HepG2 (cell line): ENCODE data around the gene IFITM5. TPM values are rescaled to one million over a fixed set of nuclear protein-coding genes. Genes with fewer than 3 reads are reported as not detected.

Experiments used
- ATAC-seq: fragments of 200-7000 bp; cut with Tn5 transposase; 3 replicates; pipeline ENCODE4 v1.9.1; 2020; ENCODE audit warnings: mild to moderate bottlenecking, moderate library complexity
- BruUV-seq: library from RNA; stranded (reverse); fragments of 400-500 nt; replicated peaks from 2 replicates; lab custom pipeline; 2021; lab: Mats Ljungman, UMichigan
- CTCF ChIA-PET: fragments of 300-600 bp; formaldehyde crosslinking; extraction: SDS; loops from one replicate; lab custom pipeline; 2021; ENCODE audit warnings: low total read pairs, inconsistent platforms, low intra/inter-chr PET ratio; lab: Yijun Ruan, JAX
- POLR2A ChIA-PET: fragments of 350-600 bp; sonication (Branson Sonifier 250); formaldehyde crosslinking; loops from one replicate; lab custom pipeline; 2020; ENCODE audit warnings: antibody characterized with exemption, inconsistent platforms; lab: Yijun Ruan, JAX
- DNase-seq: peaks from one replicate; pipeline ENCODE4 v3.0.0-alpha.2; 2015; ENCODE audit warnings: low spot score
- FAIRE-seq: peaks from 3 replicates; lab custom pipeline; 2011; peaks lifted over from hg19 to GRCh38; lab: Jason Lieb, UNC
- H2AFZ ChIP-seq: one replicate; pipeline ENCODE4 v1.6.1; 2011; ENCODE audit warnings: low read length, inconsistent platforms
- H3K27ac ChIP-seq: fragments of 300-600 bp; 3 replicates; pipeline ENCODE4 v1.8.0; 2011; ENCODE audit warnings: mixed run types, mild to moderate bottlenecking, mixed read lengths, low read length, inconsistent platforms; ENCODE audit not compliant: insufficient read depth; ENCODE audit errors: extremely low read length
- H3K27me3 ChIP-seq, 2 experiments: fragments of 200-600 bp in 1 of 2; 2 replicates in 1 of 2; 3 replicates in 1 of 2; pipeline versions ENCODE4 v1.6.0 to v1.8.0; 2011; ENCODE audit warnings: low read length in 2 of 2, mild to moderate bottlenecking in 2 of 2, moderate library complexity in 2 of 2, inconsistent platforms in 1 of 2; ENCODE audit not compliant: insufficient read depth in 2 of 2, control insufficient read depth in 1 of 2
- H3K36me3 ChIP-seq, 2 experiments: fragments of 200-600 bp in 1 of 2; replicated peaks in 1 of 2; 2 replicates in 1 of 2; 3 replicates in 1 of 2; pipeline versions ENCODE4 v1.5.1 to v1.8.0; 2011; ENCODE audit warnings: low read length in 2 of 2, inconsistent platforms in 1 of 2; ENCODE audit not compliant: insufficient read depth in 2 of 2, control insufficient read depth in 1 of 2
- H3K4me1 ChIP-seq: 2 replicates; pipeline ENCODE4 v1.5.1; 2012; ENCODE audit warnings: low read length, inconsistent platforms; ENCODE audit not compliant: insufficient read depth
- H3K4me2 ChIP-seq: 2 replicates; pipeline ENCODE4 v1.6.0; 2011; ENCODE audit warnings: low read depth, low read length, inconsistent platforms
- H3K4me3 ChIP-seq, 3 experiments: fragments of 200-600 bp in 1 of 3; sonication (generic), shearing (Covaris generic) in 1 of 3; replicated peaks in 1 of 3; 2 replicates each; pipeline ENCODE4 v1.5.1; 2011 to 2016; ENCODE audit warnings: low read length in 3 of 3, inconsistent platforms in 2 of 3, low read depth in 2 of 3, mild to moderate bottlenecking in 2 of 3, control low read depth in 1 of 3, mixed read lengths in 1 of 3; ENCODE audit not compliant: insufficient read depth in 1 of 3
- H3K79me2 ChIP-seq: one replicate; pipeline ENCODE4 v1.6.1; 2011; ENCODE audit warnings: low read length, inconsistent platforms; ENCODE audit not compliant: insufficient read depth
- H3K9ac ChIP-seq: 2 replicates; pipeline ENCODE4 v1.6.0; 2011; ENCODE audit warnings: mild to moderate bottlenecking, low read depth, low read length, inconsistent platforms; ENCODE audit not compliant: insufficient read depth
- H3K9me3 ChIP-seq: 2 replicates; pipeline ENCODE4 v1.5.1; 2012; ENCODE audit warnings: mild to moderate bottlenecking, low read length
- H4K20me1 ChIP-seq: 2 replicates; pipeline ENCODE4 v1.6.0; 2011; ENCODE audit warnings: inconsistent platforms, mild to moderate bottlenecking, low read length, moderate library complexity; ENCODE audit not compliant: insufficient read depth
- ADNP ChIP-seq: sonication (generic); formaldehyde crosslinking; IDR thresholded peaks from 2 replicates; pipeline ENCODE4 v1.4.0; 2020; ENCODE audit warnings: missing genetic modification reagents
- KLF13 ChIP-seq: sonication (generic); formaldehyde crosslinking; IDR thresholded peaks from 2 replicates; pipeline ENCODE4 v1.4.0; 2020; ENCODE audit warnings: mild to moderate bottlenecking, missing genetic modification reagents
- LBX2 ChIP-seq: sonication (generic); formaldehyde crosslinking; IDR thresholded peaks from 2 replicates; pipeline ENCODE4 v1.5.0; 2020; ENCODE audit warnings: missing genetic modification reagents, mild to moderate bottlenecking, borderline replicate concordance
- MAFF ChIP-seq: IDR thresholded peaks from 2 replicates; pipeline ENCODE4 v1.6.1; 2011; ENCODE audit warnings: low read depth, low read length, improper control_type of control experiment
- MAFK ChIP-seq, 2 experiments: IDR thresholded peaks in 1 of 2; conservative IDR thresholded peaks in 1 of 2; 2 replicates each; pipeline ENCODE4 v1.6.1; 2011; ENCODE audit warnings: improper control_type of control experiment in 2 of 2, low read length in 2 of 2
- MATR3 ChIP-seq: sonication (generic); formaldehyde crosslinking; IDR thresholded peaks from 2 replicates; pipeline ENCODE4 v1.4.0; 2020; ENCODE audit warnings: missing genetic modification reagents
- NKX3-1 ChIP-seq: sonication (generic); formaldehyde crosslinking; IDR thresholded peaks from 2 replicates; pipeline ENCODE4 v1.5.0; 2020; ENCODE audit warnings: missing genetic modification reagents
- POGK ChIP-seq: sonication (generic); formaldehyde crosslinking; conservative IDR thresholded peaks from 2 replicates; pipeline ENCODE4 v1.8.0; 2022; ENCODE audit warnings: mild to moderate bottlenecking, moderate library complexity, missing genetic modification reagents
- PRDM4 ChIP-seq: sonication (generic); formaldehyde crosslinking; IDR thresholded peaks from 2 replicates; pipeline ENCODE4 v1.9.0; 2021; ENCODE audit warnings: missing genetic modification reagents, borderline replicate concordance
- SMARCC2 ChIP-seq: fragments of 450-650 bp; IDR thresholded peaks from 2 replicates; pipeline ENCODE4 v1.6.1; 2017; ENCODE audit warnings: antibody characterized with exemption, mild to moderate bottlenecking
- SNAPC2 ChIP-seq: sonication (generic); formaldehyde crosslinking; IDR thresholded peaks from 2 replicates; pipeline ENCODE4 v1.8.1; 2022; ENCODE audit warnings: mild to moderate bottlenecking, missing genetic modification reagents
- ZBTB14 ChIP-seq: sonication (generic); formaldehyde crosslinking; IDR thresholded peaks from 2 replicates; pipeline ENCODE4 v1.4.0; 2020; ENCODE audit warnings: missing genetic modification reagents
- ZNF275 ChIP-seq: sonication (generic); formaldehyde crosslinking; IDR thresholded peaks from 2 replicates; pipeline ENCODE4 v1.8.0; 2022; ENCODE audit warnings: missing genetic modification reagents, mild to moderate bottlenecking, inconsistent platforms, borderline replicate concordance
- ZNF33A ChIP-seq: sonication (generic); formaldehyde crosslinking; IDR thresholded peaks from 2 replicates; pipeline ENCODE4 v1.5.1; 2020; ENCODE audit warnings: missing genetic modification reagents, mild to moderate bottlenecking, moderate library complexity, borderline replicate concordance
- ZNF512B ChIP-seq: sonication (generic); formaldehyde crosslinking; IDR thresholded peaks from 2 replicates; pipeline ENCODE4 v1.5.1; 2020; ENCODE audit warnings: missing genetic modification reagents, mild to moderate bottlenecking, borderline replicate concordance
- WGBS: methylation state at CpG from one replicate; pipeline ENCODE4 v1.1.6; 2017; ENCODE audit warnings: low lambda C conversion rate; 5-methylcytosine and 5-hydroxymethylcytosine counted together
- in situ Hi-C: cut with HindIII; loops from 2 replicates; pipeline ENCODE4 v1.10.0; 2017; ENCODE audit warnings: low pct_unique_long_range_greater_than_20kb; ENCODE audit not compliant: extremely low pct_ligation_motif_present
- intact Hi-C: fragments of 100-400 bp; cut with micrococcal nuclease; formaldehyde crosslinking; loops from one replicate; pipeline ENCODE4 v1.10.0; 2022; ENCODE audit not compliant: unreplicated experiment
- polyA plus RNA-seq, 8 experiments: library from polyadenylated mRNA; depleted of rRNA in 3 of 8; stranded (reverse) in 7 of 8; unstranded in 1 of 8; fragments of >200 nt; fragmentation: Illumina TruSeq in 4 of 8; extraction: Trizol in 4 of 8; gene quantifications; 2 replicates each; pipeline versions ENCODE4 v1.2.1 to v1.2.3, GENCODE V29; 2011 to 2016; ENCODE audit warnings: low read depth in 4 of 8, missing spikeins in 1 of 8, mixed read lengths in 1 of 8; ENCODE audit not compliant: insufficient read depth in 1 of 8
- total RNA-seq, 5 experiments: library from RNA; depleted of rRNA; stranded (reverse); fragments of >200 nt; fragmentation: Illumina TruSeq; extraction: Trizol; gene quantifications; 2 replicates each; pipeline ENCODE4 v1.2.3, GENCODE V29; 2016; ENCODE audit warnings: low read depth in 1 of 5

Gene IFITM5
- total and polyA plus RNA-seq, 2 of the 13 experiments (the other 11 are each of a cell fraction or from before 2014, with no cell fraction given) = not detected

- DNase-seq = no peak
- TF ChIP-seq KLF13 (CRISPR knock-in tag) = no peak
- TF ChIP-seq ZBTB14 (CRISPR knock-in tag) = no peak
- TF ChIP-seq MATR3 (CRISPR knock-in tag) = no peak
- peak; percentile 77 for TF ChIP-seq MAFF
- TF ChIP-seq POGK = no peak
- TF ChIP-seq ZNF275 (CRISPR knock-in tag) = no peak
- TF ChIP-seq LBX2 (CRISPR knock-in tag) = no peak
- TF ChIP-seq PRDM4 = no peak
- no peak for TF ChIP-seq NKX3-1 (CRISPR knock-in tag)
- peak; percentile 83 to 84 for TF ChIP-seq MAFK (conservative IDR thresholded peaks at IDR 0.05 in 1 of 2, IDR thresholded peaks at IDR 0.05 in 1 of 2; ENCODE audit: low read length in 2 of 2)
- no peak for TF ChIP-seq SNAPC2 (CRISPR knock-in tag)
- TF ChIP-seq SMARCC2 = no peak
- no peak for TF ChIP-seq ZNF33A (CRISPR knock-in tag)
- no peak for TF ChIP-seq ZNF512B (CRISPR knock-in tag)
- TF ChIP-seq ADNP (CRISPR knock-in tag) = no peak
These were observed 43.0 kb upstream of the IFITM5 start for GRCh38 chr11:342328-342727.

More at GRCh38 chr11:342328-342727, 43.0 kb upstream of the IFITM5 start:
- H3K4me3 ChIP-seq = no peak overlapping the region
- no peak overlapping the region for H3K27ac ChIP-seq
- WGBS = 47% methylated on average over 3 of the region's 3 CpGs
- peaks cover 1 to 2% of the 10 kb centered on the region in 2 experiments; a peak in 2 of 5 replicates for H3K27me3 ChIP-seq
- BruUV-seq = no TSS peak
- H3K4me2 ChIP-seq = no peak overlapping the region
- no peak for ATAC-seq
- no peaks in the 10 kb centered on the region for H4K20me1 ChIP-seq
- in situ Hi-C loops (no loop called here), intact Hi-C loops (no loop called here)
- H2AFZ ChIP-seq = no peak overlapping the region
- H3K36me3 ChIP-seq = no peaks in the 10 kb centered on the region
- no peak overlapping the region for H3K9ac ChIP-seq
- no peaks in the 10 kb centered on the region for H3K9me3 ChIP-seq
- POLR2A ChIA-PET = no interaction called here
- H3K4me1 ChIP-seq = no peaks in the 10 kb centered on the region; the same call in 1 of the 2 replicates
- H3K79me2 ChIP-seq = no peaks in the 10 kb centered on the region
- FAIRE-seq = no peak
- CTCF ChIA-PET = no interaction called here
